Measurements from ENCODE around the gene SYCP3. TPM values are rescaled to one million over a fixed set of nuclear protein-coding genes. Genes with fewer than 3 reads are reported as not detected.

SYCP3 gene
- total and polyA plus RNA-seq, 2 of the 8 experiments (the other 6 are each of a cell fraction or from before 2014, with no cell fraction given) = 0.02 to 0.07 TPM

- no peak for TF ChIP-seq HDAC6 (IDR thresholded peaks at IDR 0.05; ENCODE audit: low read depth, low read length)
- TF ChIP-seq TAF1 (IDR thresholded peaks at IDR 0.05; ENCODE audit: low read depth, low read length) = no peak
Observed at GRCh38 chr12:101779626-101780025, 40.4 kb upstream of the SYCP3 start (continued).

Data from H1 (cell line).